HCT116 (cell line): ENCODE measurements around the gene WHAMM. TPM values are rescaled to one million over a fixed set of nuclear protein-coding genes. Genes with fewer than 3 reads are reported as not detected.

Experiments
- ATAC-seq: fragments of 200-7000 bp; cut with Tn5 transposase; 2 replicates; pipeline ENCODE4 v1.9.1; 2020; ENCODE audit warnings: mild to moderate bottlenecking, moderate library complexity
- BruUV-seq: library from RNA; stranded (reverse); fragments of 400-500 nt; replicated peaks from 2 replicates; lab custom pipeline; 2021; lab: Mats Ljungman, UMichigan
- CTCF ChIA-PET: fragments of 300-600 bp; sonication (Branson Sonifier 250); formaldehyde crosslinking; loops from one replicate; lab custom pipeline; 2021; ENCODE audit warnings: antibody characterized with exemption; lab: Charles Lee
- POLR2A ChIA-PET: fragments of 300-600, 350-600 bp; sonication (Branson Sonifier 250); formaldehyde crosslinking; loops from one replicate; lab custom pipeline; 2021; ENCODE audit warnings: antibody characterized with exemption; lab: Charles Lee
- RAD21 ChIA-PET, 2 experiments: fragments of 300-600 bp; sonication (Branson Sonifier 250); formaldehyde crosslinking; loops; one replicate each; lab custom pipeline; 2023; ENCODE audit warnings: low total read pairs in 2 of 2; ENCODE audit not compliant: uncharacterized antibody in 2 of 2, unreplicated experiment in 2 of 2, low non-redundant PET in 1 of 2; lab: Charles Lee
- DNase-seq: peaks from one replicate; pipeline ENCODE4 v3.0.0-alpha.2; 2010; ENCODE audit warnings: low read depth, low spot score
- H2AFZ ChIP-seq: fragments of 200-600 bp; shearing (Covaris generic), sonication (generic); 2 replicates; pipeline ENCODE4 v1.6.1; 2017; ENCODE audit warnings: low read depth, mixed run types, mixed read lengths, antibody characterized with exemption, low read length; ENCODE audit not compliant: poor library complexity, severe bottlenecking
- H3K27ac ChIP-seq: 2 replicates; pipeline ENCODE4 v1.5.1; 2012; ENCODE audit warnings: low read depth, low read length
- H3K27me3 ChIP-seq: fragments of 200-600 bp; sonication (generic); 2 replicates; pipeline ENCODE4 v1.6.1; 2016; ENCODE audit warnings: mixed run types, low read length, mixed read lengths; ENCODE audit not compliant: insufficient read depth
- H3K36me3 ChIP-seq, 2 experiments: fragments of 200-500 bp in 1 of 2; fragments of 200-600 bp in 1 of 2; sonication (Bioruptor generic) in 1 of 2; sonication (generic) in 1 of 2; 2 replicates each; pipeline versions ENCODE4 v1.5.1 to v1.6.1; 2014 to 2016; ENCODE audit warnings: low read length in 2 of 2, inconsistent platforms in 1 of 2, mixed read lengths in 1 of 2, mixed run types in 1 of 2; ENCODE audit not compliant: insufficient read depth in 2 of 2, control insufficient read depth in 1 of 2
- H3K4me1 ChIP-seq, 2 experiments: fragments of 200-600 bp in 1 of 2; sonication (generic) in 1 of 2; 2 replicates each; pipeline versions ENCODE4 v1.5.1 to v1.6.1; 2012 to 2017; ENCODE audit warnings: low read length in 2 of 2, inconsistent platforms in 1 of 2, mild to moderate bottlenecking in 1 of 2, mixed read lengths in 1 of 2, mixed run types in 1 of 2, moderate library complexity in 1 of 2; ENCODE audit not compliant: insufficient read depth in 2 of 2, control insufficient read depth in 1 of 2
- H3K4me2 ChIP-seq: fragments of 200-600 bp; sonication (generic); 2 replicates; pipeline ENCODE4 v1.6.1; 2017; ENCODE audit warnings: mixed run types, low read length, mixed read lengths
- H3K4me3 ChIP-seq, 2 experiments: fragments of 200-600 bp in 1 of 2; sonication (generic) in 1 of 2; replicated peaks in 1 of 2; 2 replicates each; pipeline ENCODE4 v1.5.1; 2011 to 2016; ENCODE audit warnings: low read length in 2 of 2, control low read depth in 1 of 2, low read depth in 1 of 2, mild to moderate bottlenecking in 1 of 2, mixed read lengths in 1 of 2, mixed run types in 1 of 2
- H3K79me2 ChIP-seq: fragments of 200-600 bp; sonication (generic); 2 replicates; pipeline ENCODE4 v1.6.1; 2017; ENCODE audit warnings: mild to moderate bottlenecking, mixed run types, low read length, moderate library complexity, mixed read lengths; ENCODE audit not compliant: insufficient read depth
- H3K9ac ChIP-seq: fragments of 200-600 bp; sonication (generic); 2 replicates; pipeline ENCODE4 v1.6.1; 2016; ENCODE audit warnings: low read length, mixed read lengths
- H3K9me2 ChIP-seq: fragments of 200-600 bp; sonication (generic), shearing (Covaris generic); 2 replicates; pipeline ENCODE4 v1.6.1; 2017; ENCODE audit warnings: mixed run types, mild to moderate bottlenecking, moderate library complexity; ENCODE audit not compliant: insufficient read depth
- H3K9me3 ChIP-seq, 2 experiments: fragments of 200-500 bp in 1 of 2; fragments of 200-600 bp in 1 of 2; sonication (Bioruptor generic) in 1 of 2; sonication (generic) in 1 of 2; 2 replicates each; pipeline ENCODE4 v1.6.1; 2014 to 2017; ENCODE audit warnings: low read length in 2 of 2, mixed read lengths in 2 of 2, inconsistent platforms in 1 of 2, low read depth in 1 of 2, mild to moderate bottlenecking in 1 of 2, mixed run types in 1 of 2, moderate library complexity in 1 of 2; ENCODE audit not compliant: control insufficient read depth in 1 of 2, insufficient read depth in 1 of 2
- H4K20me1 ChIP-seq: fragments of 200-600 bp; sonication (generic), shearing (Covaris generic); 2 replicates; pipeline ENCODE4 v1.6.1; 2017; ENCODE audit warnings: mixed run types, mild to moderate bottlenecking, moderate library complexity; ENCODE audit not compliant: insufficient read depth
- CBX3 ChIP-seq: IDR thresholded peaks from 2 replicates; pipeline ENCODE4 v1.6.1; 2012; ENCODE audit warnings: low read depth
- CEBPB ChIP-seq: IDR thresholded peaks from 2 replicates; pipeline ENCODE4 v1.6.1; 2012; ENCODE audit warnings: low read depth
- CTCF ChIP-seq, 3 experiments: fragments of 200-600 bp in 1 of 3; sonication (generic) in 1 of 3; IDR thresholded peaks in 2 of 3; conservative IDR thresholded peaks in 1 of 3; 2 replicates each; pipeline ENCODE4 v1.5.1; 2012 to 2017; ENCODE audit warnings: low read depth in 2 of 3, low read length in 2 of 3, antibody characterized with exemption in 1 of 3, borderline replicate concordance in 1 of 3, control low read depth in 1 of 3, mild to moderate bottlenecking in 1 of 3, mixed read lengths in 1 of 3, mixed run types in 1 of 3, moderate library complexity in 1 of 3; ENCODE audit not compliant: insufficient read depth in 1 of 3
- EZH2phosphoT487 ChIP-seq: fragments of 200-600 bp; IDR thresholded peaks from 2 replicates; pipeline ENCODE4 v1.6.1; 2018; ENCODE audit warnings: antibody characterized with exemption, borderline replicate concordance
- JUND ChIP-seq: IDR thresholded peaks from 2 replicates; pipeline ENCODE4 v1.6.1; 2012
- MAX ChIP-seq: IDR thresholded peaks from 2 replicates; pipeline ENCODE4 v1.6.1; 2012
- POLR2A ChIP-seq: IDR thresholded peaks from 2 replicates; pipeline ENCODE4 v1.7.0; 2011; ENCODE audit warnings: borderline replicate concordance; ENCODE audit not compliant: insufficient read depth, insufficient read length; ENCODE audit errors: extremely low read depth
- RAD21 ChIP-seq: IDR thresholded peaks from 2 replicates; pipeline ENCODE4 v1.6.1; 2012; ENCODE audit warnings: low read depth, mild to moderate bottlenecking
- SP1 ChIP-seq: IDR thresholded peaks from 2 replicates; pipeline ENCODE4 v1.6.1; 2012; ENCODE audit warnings: low read depth
- TCF7L2 ChIP-seq: IDR thresholded peaks from 2 replicates; pipeline ENCODE4 v1.7.0; 2011; ENCODE audit warnings: borderline replicate concordance, inconsistent platforms; ENCODE audit not compliant: insufficient read depth, insufficient read length; ENCODE audit errors: extremely low read depth
- ZBTB33 ChIP-seq: IDR thresholded peaks from 2 replicates; pipeline ENCODE4 v1.6.1; 2011; ENCODE audit warnings: mild to moderate bottlenecking, low read length, moderate library complexity; ENCODE audit not compliant: insufficient replicate concordance; ENCODE audit errors: extremely low read depth
- ZFX ChIP-seq: fragments of 450-650 bp; IDR thresholded peaks from 2 replicates; pipeline ENCODE4 v1.6.1; 2017
- ZNF274 ChIP-seq: fragments of 200-500 bp; sonication (Bioruptor generic); IDR thresholded peaks from 2 replicates; pipeline ENCODE4 v1.6.1; 2014; ENCODE audit warnings: mild to moderate bottlenecking, low read depth, low read length, inconsistent platforms
- intact Hi-C: fragments of 100-400 bp; cut with micrococcal nuclease; formaldehyde crosslinking; loops from 2 replicates; pipeline ENCODE4 v1.10.0; 2022
- total RNA-seq: library from RNA; stranded (reverse); gene quantifications from one replicate; pipeline ENCODE4 v1.2.1, GENCODE V29; 2021; ENCODE audit not compliant: unreplicated experiment

The WHAMM gene
- total RNA-seq, 1 experiment from 2014 or later: 7.1 TPM

GRCh38 chr15:82792068-82792467 lies 17.4 kb upstream of the WHAMM start:
- Histone ChIP-seq H3K79me2 (no peaks in the 10 kb centered on the region), H2AFZ (no peak overlapping the region), H3K27ac (no peak overlapping the region), H4K20me1 (no peaks in the 10 kb centered on the region), H3K4me3 (no peak overlapping the region), H3K9me2 (no peaks in the 10 kb centered on the region), H3K9me3 (no peaks in the 10 kb centered on the region), H3K9ac (no peak overlapping the region), H3K4me1 (no peaks in the 10 kb centered on the region), H3K4me2 (no peak overlapping the region), H3K36me3 (no peaks in the 10 kb centered on the region), H3K27me3 (no peaks in the 10 kb centered on the region)
- BruUV-seq: no TSS peak
- ChIA-PET POLR2A (no interaction called here), CTCF (no interaction called here), RAD21 (no interaction called here)
- intact Hi-C loops: no loop called here
- DNase-seq (no peak), ATAC-seq (no peak)
- TF ChIP-seq MAX (no peak), CEBPB (no peak), ZBTB33 (no peak)

GRCh38 chr15:82793737-82794136 lies 15.7 kb upstream of the WHAMM start:
- no peaks in the 10 kb centered on the region for H3K36me3 ChIP-seq
- H3K79me2 ChIP-seq: no peaks in the 10 kb centered on the region
- CTCF ChIA-PET: no interaction called here

More at GRCh38 chr15:82793737-82794136, 15.7 kb upstream of the WHAMM start:
- ATAC-seq: no peak
- no peak overlapping the region for H3K27ac ChIP-seq
- no peak overlapping the region for H3K4me3 ChIP-seq
- H3K9me2 ChIP-seq: no peaks in the 10 kb centered on the region
- no peak overlapping the region for H2AFZ ChIP-seq
- no peaks in the 10 kb centered on the region for H3K27me3 ChIP-seq
- no peaks in the 10 kb centered on the region for H3K9me3 ChIP-seq
- no peaks in the 10 kb centered on the region for H3K4me1 ChIP-seq
- no TSS peak for BruUV-seq
- no peak overlapping the region for H3K9ac ChIP-seq
- TF ChIP-seq SP1 (no peak), RAD21 (no peak), CBX3 (no peak), TCF7L2 (no peak), EZH2phosphoT487 (no peak), JUND (no peak), POLR2A (no peak), MAX (no peak), ZFX (no peak), ZNF274 (no peak), CTCF (IDR thresholded peaks at IDR 0.05 in 2 of 3, conservative IDR thresholded peaks at IDR 0.05 in 1 of 3; ENCODE audit: borderline replicate concordance in 1 of 3, insufficient read depth in 1 of 3, low read depth in 2 of 3, low read length in 2 of 3) (no peak)
- RAD21 ChIA-PET: no interaction called here
- DNase-seq: no peak
- H4K20me1 ChIP-seq: no peaks in the 10 kb centered on the region
- intact Hi-C loops: no loop called here
- POLR2A ChIA-PET: no interaction called here
- no peak overlapping the region for H3K4me2 ChIP-seq
